ENCODE results near the gene LRCH1. TPM values are rescaled to one million over a fixed set of nuclear protein-coding genes. Genes with fewer than 3 reads are reported as not detected.

The LRCH1 gene
- total and polyA plus RNA-seq, 2 experiments from 2014 or later, result 3.9 to 9.2 TPM

- TF ChIP-seq, protein P1, sequence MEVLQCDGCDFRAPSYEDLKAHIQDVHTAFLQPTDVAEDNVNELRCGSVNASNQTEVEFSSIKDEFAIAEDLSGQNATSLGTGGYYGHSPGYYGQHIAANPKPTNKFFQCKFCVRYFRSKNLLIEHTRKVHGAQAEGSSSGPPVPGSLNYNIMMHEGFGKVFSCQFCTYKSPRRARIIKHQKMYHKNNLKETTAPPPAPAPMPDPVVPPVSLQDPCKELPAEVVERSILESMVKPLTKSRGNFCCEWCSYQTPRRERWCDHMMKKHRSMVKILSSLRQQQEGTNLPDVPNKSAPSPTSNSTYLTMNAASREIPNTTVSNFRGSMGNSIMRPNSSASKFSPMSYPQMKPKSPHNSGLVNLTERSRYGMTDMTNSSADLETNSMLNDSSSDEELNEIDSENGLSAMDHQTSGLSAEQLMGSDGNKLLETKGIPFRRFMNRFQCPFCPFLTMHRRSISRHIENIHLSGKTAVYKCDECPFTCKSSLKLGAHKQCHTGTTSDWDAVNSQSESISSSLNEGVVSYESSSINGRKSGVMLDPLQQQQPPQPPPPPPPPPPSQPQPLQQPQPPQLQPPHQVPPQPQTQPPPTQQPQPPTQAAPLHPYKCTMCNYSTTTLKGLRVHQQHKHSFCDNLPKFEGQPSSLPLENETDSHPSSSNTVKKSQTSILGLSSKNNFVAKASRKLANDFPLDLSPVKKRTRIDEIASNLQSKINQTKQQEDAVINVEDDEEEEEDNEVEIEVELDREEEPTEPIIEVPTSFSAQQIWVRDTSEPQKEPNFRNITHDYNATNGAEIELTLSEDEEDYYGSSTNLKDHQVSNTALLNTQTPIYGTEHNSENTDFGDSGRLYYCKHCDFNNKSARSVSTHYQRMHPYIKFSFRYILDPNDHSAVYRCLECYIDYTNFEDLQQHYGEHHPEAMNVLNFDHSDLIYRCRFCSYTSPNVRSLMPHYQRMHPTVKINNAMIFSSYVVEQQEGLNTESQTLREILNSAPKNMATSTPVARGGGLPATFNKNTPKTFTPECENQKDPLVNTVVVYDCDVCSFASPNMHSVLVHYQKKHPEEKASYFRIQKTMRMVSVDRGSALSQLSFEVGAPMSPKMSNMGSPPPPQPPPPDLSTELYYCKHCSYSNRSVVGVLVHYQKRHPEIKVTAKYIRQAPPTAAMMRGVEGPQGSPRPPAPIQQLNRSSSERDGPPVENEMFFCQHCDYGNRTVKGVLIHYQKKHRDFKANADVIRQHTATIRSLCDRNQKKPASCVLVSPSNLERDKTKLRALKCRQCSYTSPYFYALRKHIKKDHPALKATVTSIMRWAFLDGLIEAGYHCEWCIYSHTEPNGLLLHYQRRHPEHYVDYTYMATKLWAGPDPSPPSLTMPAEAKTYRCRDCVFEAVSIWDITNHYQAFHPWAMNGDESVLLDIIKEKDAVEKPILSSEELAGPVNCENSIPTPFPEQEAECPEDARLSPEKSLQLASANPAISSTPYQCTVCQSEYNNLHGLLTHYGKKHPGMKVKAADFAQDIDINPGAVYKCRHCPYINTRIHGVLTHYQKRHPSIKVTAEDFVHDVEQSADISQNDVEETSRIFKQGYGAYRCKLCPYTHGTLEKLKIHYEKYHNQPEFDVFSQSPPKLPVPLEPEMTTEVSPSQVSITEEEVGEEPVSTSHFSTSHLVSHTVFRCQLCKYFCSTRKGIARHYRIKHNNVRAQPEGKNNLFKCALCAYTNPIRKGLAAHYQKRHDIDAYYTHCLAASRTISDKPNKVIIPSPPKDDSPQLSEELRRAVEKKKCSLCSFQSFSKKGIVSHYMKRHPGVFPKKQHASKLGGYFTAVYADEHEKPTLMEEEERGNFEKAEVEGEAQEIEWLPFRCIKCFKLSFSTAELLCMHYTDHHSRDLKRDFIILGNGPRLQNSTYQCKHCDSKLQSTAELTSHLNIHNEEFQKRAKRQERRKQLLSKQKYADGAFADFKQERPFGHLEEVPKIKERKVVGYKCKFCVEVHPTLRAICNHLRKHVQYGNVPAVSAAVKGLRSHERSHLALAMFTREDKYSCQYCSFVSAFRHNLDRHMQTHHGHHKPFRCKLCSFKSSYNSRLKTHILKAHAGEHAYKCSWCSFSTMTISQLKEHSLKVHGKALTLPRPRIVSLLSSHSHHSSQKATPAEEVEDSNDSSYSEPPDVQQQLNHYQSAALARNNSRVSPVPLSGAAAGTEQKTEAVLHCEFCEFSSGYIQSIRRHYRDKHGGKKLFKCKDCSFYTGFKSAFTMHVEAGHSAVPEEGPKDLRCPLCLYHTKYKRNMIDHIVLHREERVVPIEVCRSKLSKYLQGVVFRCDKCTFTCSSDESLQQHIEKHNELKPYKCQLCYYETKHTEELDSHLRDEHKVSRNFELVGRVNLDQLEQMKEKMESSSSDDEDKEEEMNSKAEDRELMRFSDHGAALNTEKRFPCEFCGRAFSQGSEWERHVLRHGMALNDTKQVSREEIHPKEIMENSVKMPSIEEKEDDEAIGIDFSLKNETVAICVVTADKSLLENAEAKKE (CRISPR knock-in tag; IDR thresholded peaks at IDR 0.05), result no peak
- no peak for TF ChIP-seq CTCF (conservative IDR thresholded peaks at IDR 0.05; ENCODE audit: low read depth in 2 of 2)
Measured at GRCh38 chr13:46801858-46802257, 248.9 kb downstream of the LRCH1 start (continued).

Small RNA genes lying within 50 kb of the gene (small RNA-seq; reads per million reads assigned to genes)
- gene AL359880.1 (ENCODE audit: low replicate concordance), result not detected

Other genes starting within 250 kb of the LRCH1 start
- 4.2 and 5.9 TPM in 2 replicates for gene RUBCNL, start 165.9 kb upstream of the LRCH1 start, total RNA-seq (2014; rRNA removed; shearing (Covaris generic))
- gene RUBCNL, start 165.9 kb upstream of the LRCH1 start, polyA plus RNA-seq (2016; fragmentation: Nextera tagmentation; extraction: Ambion mirVana), result 2.9 and 4.2 TPM in 2 replicates
- 61.0 and 76.1 TPM in 2 replicates for gene ESD, start 244.0 kb downstream of the LRCH1 start, total RNA-seq (2014; rRNA removed; shearing (Covaris generic))
- 106 and 123 TPM in 2 replicates for gene ESD, start 244.0 kb downstream of the LRCH1 start, polyA plus RNA-seq (2016; fragmentation: Nextera tagmentation; extraction: Ambion mirVana)